Sigmoid colon (tissue), 7 donors: ENCODE results near the gene LIN7B. TPM values are rescaled to one million over a fixed set of nuclear protein-coding genes. Genes with fewer than 3 reads are reported as not detected.
A peak's percentile ranks its signal among the peaks of the same experiment; 100 is the strongest.

Experiments used
- DNase-seq: peaks from one replicate; pipeline ENCODE4 v3.0.0-alpha.2; 2019
- H3K27ac ChIP-seq, 4 donors: fragments of 200-600 bp; sonication (generic); one replicate each; pipeline ENCODE4 v1.5.1; 2016 to 2019; ENCODE audit warnings: mild to moderate bottlenecking in 1 of 4
- H3K27me3 ChIP-seq, 3 donors: fragments of 200-600 bp; sonication (generic); one replicate each; pipeline ENCODE4 v1.5.1; 2019; ENCODE audit warnings: mild to moderate bottlenecking in 1 of 3
- H3K36me3 ChIP-seq, 4 donors: fragments of 200-600 bp; sonication (generic); one replicate each; pipeline ENCODE4 v1.5.1; 2016 to 2019
- H3K4me1 ChIP-seq, 4 donors: fragments of 200-600 bp; sonication (generic); one replicate each; pipeline ENCODE4 v1.5.1; 2017 to 2019
- H3K4me3 ChIP-seq, 4 donors: fragments of 200-600 bp; sonication (generic); one replicate each; pipeline ENCODE4 v1.5.1; 2017 to 2019; ENCODE audit warnings: mild to moderate bottlenecking in 2 of 4, moderate library complexity in 1 of 4
- H3K9me3 ChIP-seq, 4 donors: fragments of 200-600 bp in 3 of 4; sonication (generic) in 3 of 4; one replicate each; pipeline versions ENCODE4 v1.5.1 to v1.6.1; 2013 to 2019
- EP300 ChIP-seq, 4 donors: sonication (generic); formaldehyde crosslinking; IDR thresholded peaks; one replicate each; pipeline ENCODE4 v1.6.1; 2017; ENCODE audit warnings: antibody characterized with exemption in 4 of 4
- POLR2A ChIP-seq, 2 donors: fragments of 450-650 bp; IDR thresholded peaks; one replicate each; pipeline ENCODE4 v1.6.1; 2016; ENCODE audit warnings: antibody characterized with exemption in 2 of 2, mild to moderate bottlenecking in 2 of 2, moderate library complexity in 2 of 2
- POLR2AphosphoS5 ChIP-seq, 4 donors: sonication (generic); formaldehyde crosslinking; IDR thresholded peaks; one replicate each; pipeline ENCODE4 v1.6.1; 2017; ENCODE audit warnings: antibody characterized with exemption in 4 of 4
- WGBS, 2 donors: extraction: QIAGEN DNeasy Blood & Tissue Kit; methylation state at CpG; one replicate each; pipeline ENCODE4 v1.1.7; 2013; 5-methylcytosine and 5-hydroxymethylcytosine counted together
- intact Hi-C: fragments of 100-400 bp; cut with DNase I; formaldehyde crosslinking; loops from one replicate; pipeline ENCODE4 v1.15.1; 2023
- polyA plus RNA-seq, 3 donors: library from polyadenylated mRNA; stranded (reverse); fragments of 200-250 nt; gene quantifications; one replicate each; pipeline ENCODE4 v1.2.3, GENCODE V29; 2013
- total RNA-seq, 4 donors: library from RNA; depleted of rRNA; stranded (reverse); fragments of >200 nt; gene quantifications; one replicate each; pipeline ENCODE4 v1.1.0, GENCODE V29; 2016
- TF ChIP-seq, protein P1 (sequence below), 4 experiments: fragments of 450-650 bp in 3 of 4; fragments of 200-600 bp in 1 of 4; IDR thresholded peaks; one replicate each; pipeline ENCODE4 v1.5.1; 2016 to 2019; ENCODE audit warnings: antibody characterized with exemption in 4 of 4, mild to moderate bottlenecking in 3 of 4, moderate library complexity in 2 of 4
- donor health status: healthy with polysubstance abuse.
- donor health status: Bipolar disorder and iron deficiency.
- donor health status: healthy.

LIN7B gene, protein sequence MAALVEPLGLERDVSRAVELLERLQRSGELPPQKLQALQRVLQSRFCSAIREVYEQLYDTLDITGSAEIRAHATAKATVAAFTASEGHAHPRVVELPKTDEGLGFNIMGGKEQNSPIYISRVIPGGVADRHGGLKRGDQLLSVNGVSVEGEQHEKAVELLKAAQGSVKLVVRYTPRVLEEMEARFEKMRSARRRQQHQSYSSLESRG
- 10 to 100 TPM; 17.4 to 28.8 (median 26.7) TPM for total RNA-seq
- 10 to 100 TPM in 2 of 3 donors, 1 to 10 TPM in 1; 9.9 to 12.0 (median 12.0) TPM for polyA plus RNA-seq

DNA sequence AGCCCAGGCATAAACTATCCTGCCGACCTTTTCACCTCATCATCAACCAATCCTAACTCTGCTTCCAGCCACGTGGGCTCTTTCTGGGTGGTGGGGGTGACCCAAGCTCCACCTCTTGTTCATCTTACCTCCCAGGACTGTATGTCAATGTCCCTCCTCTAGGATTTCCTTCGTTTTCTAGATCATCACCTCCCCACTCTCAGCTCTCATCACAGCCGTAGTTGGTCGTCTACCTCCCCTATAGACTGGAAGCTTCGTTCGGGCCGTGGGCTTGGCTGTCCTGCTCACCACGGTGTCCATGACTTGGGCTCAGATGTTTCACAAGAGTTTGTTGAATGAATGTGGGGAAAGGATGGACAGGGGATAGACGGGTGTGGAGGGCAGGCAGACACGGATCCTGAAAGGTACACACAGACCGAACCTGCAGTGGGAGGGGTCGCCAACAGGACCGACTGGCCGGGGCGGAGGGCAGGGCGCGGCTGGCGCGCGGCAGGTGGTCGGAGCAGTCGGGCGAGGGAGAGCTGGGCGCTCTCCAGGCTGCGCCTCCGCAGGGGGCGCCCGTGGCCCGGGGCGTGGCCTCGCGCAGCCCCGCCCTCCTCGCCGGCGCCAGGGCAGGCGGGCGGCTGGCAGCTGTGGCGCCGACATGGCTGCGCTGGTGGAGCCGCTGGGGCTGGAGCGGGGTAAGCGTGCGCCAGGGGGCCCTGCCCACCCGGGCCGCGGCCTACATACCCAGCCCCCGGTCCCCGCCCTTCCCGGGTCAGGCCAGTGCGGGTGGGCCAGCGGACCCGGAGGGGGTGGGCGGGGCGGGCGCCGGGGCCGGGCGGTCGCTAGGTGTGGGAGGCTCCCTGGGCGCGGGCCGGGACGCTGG is at the start of gene LIN7B:
TSS of gene LIN7B (plus strand) at position 609 of the 868 bp plus-strand sequence. CDS start at position 644, 35 bp downstream.
- 1% methylated on average over 66 of the region's 66 CpGs for WGBS, 2 donors
- Histone ChIP-seq H3K36me3 (peaks cover 0 to 4% (median under 1%) of the 10 kb centered on the region in 4 donors), H3K4me1 (peaks cover 0 to 37% (median 24%) of the 10 kb centered on the region in 4 donors), H3K27me3 (no peaks in the 10 kb centered on the region), H3K4me3 (peak within 1 kb of the TSS; percentile 71 to 87 (median 84)), H3K9me3 (no peaks in the 10 kb centered on the region), H3K27ac (peak within 1 kb of the TSS; percentile 83 to 91 (median 84))
- peak; percentile 75 for DNase-seq
- TF ChIP-seq POLR2AphosphoS5 (IDR thresholded peaks at IDR 0.05): peak in 2 of 4 donors; percentile 23 to 31
- TF ChIP-seq, protein P1, sequence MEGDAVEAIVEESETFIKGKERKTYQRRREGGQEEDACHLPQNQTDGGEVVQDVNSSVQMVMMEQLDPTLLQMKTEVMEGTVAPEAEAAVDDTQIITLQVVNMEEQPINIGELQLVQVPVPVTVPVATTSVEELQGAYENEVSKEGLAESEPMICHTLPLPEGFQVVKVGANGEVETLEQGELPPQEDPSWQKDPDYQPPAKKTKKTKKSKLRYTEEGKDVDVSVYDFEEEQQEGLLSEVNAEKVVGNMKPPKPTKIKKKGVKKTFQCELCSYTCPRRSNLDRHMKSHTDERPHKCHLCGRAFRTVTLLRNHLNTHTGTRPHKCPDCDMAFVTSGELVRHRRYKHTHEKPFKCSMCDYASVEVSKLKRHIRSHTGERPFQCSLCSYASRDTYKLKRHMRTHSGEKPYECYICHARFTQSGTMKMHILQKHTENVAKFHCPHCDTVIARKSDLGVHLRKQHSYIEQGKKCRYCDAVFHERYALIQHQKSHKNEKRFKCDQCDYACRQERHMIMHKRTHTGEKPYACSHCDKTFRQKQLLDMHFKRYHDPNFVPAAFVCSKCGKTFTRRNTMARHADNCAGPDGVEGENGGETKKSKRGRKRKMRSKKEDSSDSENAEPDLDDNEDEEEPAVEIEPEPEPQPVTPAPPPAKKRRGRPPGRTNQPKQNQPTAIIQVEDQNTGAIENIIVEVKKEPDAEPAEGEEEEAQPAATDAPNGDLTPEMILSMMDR (IDR thresholded peaks at IDR 0.05): peak in 2 of 4 experiments; percentile 34 to 62
- TF ChIP-seq POLR2A (IDR thresholded peaks at IDR 0.05): no peak
- no peak for TF ChIP-seq EP300 (IDR thresholded peaks at IDR 0.05)
- intact Hi-C loops: loop anchor here (2.0 kb wide), 2 partner anchors 29 kb away; partner anchors contain the start of gene SNRNP70

DNA sequence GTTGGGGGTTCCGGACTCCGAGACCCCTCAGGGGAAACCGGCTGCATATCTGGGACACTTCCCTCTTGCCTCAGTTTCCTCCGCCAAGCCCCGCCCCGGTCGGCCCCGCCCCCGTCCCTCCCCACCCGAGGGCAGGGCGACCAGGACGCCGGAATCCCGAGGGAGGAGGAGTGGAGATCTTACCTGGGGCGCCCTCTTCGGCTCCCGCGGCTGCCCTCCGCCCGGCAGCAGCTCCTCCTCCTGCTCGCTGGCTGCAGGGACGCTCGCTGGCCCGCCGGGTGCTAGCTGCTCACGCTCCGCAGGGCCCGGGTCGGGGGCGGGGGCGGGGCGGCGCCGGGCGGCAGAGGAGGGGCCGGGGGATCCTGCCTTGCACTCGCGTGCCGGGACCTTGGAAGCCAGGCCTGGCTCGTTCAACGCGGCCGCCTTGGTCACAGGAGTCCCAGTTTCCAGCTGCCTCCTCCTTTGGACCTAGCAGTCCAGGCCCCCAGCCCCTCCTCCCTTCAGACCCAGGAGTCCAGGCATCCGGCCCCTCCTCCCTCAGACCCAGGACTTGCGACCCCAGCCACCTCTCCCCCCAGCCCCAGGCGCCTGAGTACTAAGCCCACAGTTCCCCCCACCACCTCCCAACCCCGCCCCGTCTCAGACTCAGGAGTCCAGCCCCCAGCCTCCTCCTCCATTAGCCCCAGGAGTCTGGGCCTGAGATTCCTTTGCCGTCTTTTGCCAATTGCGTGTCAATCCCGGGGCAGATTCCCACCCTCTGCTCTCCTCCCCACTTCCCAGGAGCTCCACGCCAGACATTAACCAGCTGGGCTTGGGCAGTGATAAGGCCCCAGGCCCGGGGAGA is 49.2 kb upstream of the LIN7B start, which contains the start of gene NTF4:
TSS of gene NTF4 (minus strand) at position 51 of the 844 bp plus-strand sequence. CDS start 2,821 bp downstream, outside the sequence.
- intact Hi-C loops: no loop called here
- WGBS, 2 donors: 3 to 6% methylated on average over 53 of the region's 53 CpGs
- peak within 1 kb of the TSS in 2 of 4 donors; percentile 24 to 30 for H3K4me3 ChIP-seq

DNA sequence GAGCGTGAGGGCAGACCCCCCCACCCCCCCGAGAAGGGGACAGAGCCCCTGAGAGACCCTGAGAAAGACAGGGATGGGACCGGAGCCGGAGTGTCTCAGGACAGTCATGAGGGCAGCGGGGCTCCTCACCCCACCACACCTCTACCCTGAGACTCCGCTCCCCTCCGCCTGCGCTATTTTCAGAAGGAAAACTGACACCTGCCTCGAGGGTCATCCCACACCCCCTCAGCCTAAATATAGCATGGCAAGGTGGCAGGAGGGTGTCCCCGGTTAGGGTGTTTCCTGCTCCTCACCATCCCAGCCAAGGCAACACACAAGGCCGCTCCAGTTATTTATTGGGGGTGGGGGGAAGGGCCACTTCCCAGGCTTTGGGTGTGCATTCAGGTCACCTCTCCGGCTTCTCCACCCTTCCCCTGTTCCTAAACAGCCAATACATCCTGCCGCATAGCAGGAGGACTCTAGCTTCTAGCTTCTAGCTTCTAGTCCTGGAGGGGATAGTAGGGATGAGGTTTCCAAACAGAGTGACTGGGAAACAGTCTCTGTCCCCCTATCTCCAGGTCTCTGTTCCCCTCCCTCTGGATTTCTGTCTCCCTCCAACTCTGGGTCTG is 48.2 kb upstream of the LIN7B start:
- DNase-seq: no peak
- TF ChIP-seq EP300 (IDR thresholded peaks at IDR 0.05) (no peak), POLR2AphosphoS5 (IDR thresholded peaks at IDR 0.05) (no peak), POLR2A (IDR thresholded peaks at IDR 0.05) (no peak)
- TF ChIP-seq, protein P1 (IDR thresholded peaks at IDR 0.05): no peak
- Histone ChIP-seq H3K27ac (no peak overlapping the region), H3K36me3 (no peaks in the 10 kb centered on the region), H3K4me3 (no peak overlapping the region), H3K4me1 (peaks cover 0 to 10% (median 6%) of the 10 kb centered on the region in 4 donors), H3K9me3 (no peaks in the 10 kb centered on the region), H3K27me3 (peaks cover 7 to 97% (median 59%) of the 10 kb centered on the region in 3 donors)
- WGBS, 2 donors: 41 to 47% methylated on average over 13 of the region's 13 CpGs
- intact Hi-C loops: no loop called here

More for the DNA sequence above, 49.2 kb upstream of the LIN7B start, which contains the start of gene NTF4:
- Histone ChIP-seq H3K4me1 (peaks cover 0 to 10% (median 6%) of the 10 kb centered on the region in 4 donors), H3K27ac (no peak within 1 kb of the TSS), H3K27me3 (peaks cover 7 to 88% (median 49%) of the 10 kb centered on the region in 3 donors), H3K36me3 (no peaks in the 10 kb centered on the region), H3K9me3 (no peaks in the 10 kb centered on the region)
- no peak for TF ChIP-seq POLR2A (IDR thresholded peaks at IDR 0.05)
- no peak for TF ChIP-seq EP300 (IDR thresholded peaks at IDR 0.05)
- no peak for TF ChIP-seq POLR2AphosphoS5 (IDR thresholded peaks at IDR 0.05)
- TF ChIP-seq, protein P1 (IDR thresholded peaks at IDR 0.05): no peak
- no peak for DNase-seq

DNA sequence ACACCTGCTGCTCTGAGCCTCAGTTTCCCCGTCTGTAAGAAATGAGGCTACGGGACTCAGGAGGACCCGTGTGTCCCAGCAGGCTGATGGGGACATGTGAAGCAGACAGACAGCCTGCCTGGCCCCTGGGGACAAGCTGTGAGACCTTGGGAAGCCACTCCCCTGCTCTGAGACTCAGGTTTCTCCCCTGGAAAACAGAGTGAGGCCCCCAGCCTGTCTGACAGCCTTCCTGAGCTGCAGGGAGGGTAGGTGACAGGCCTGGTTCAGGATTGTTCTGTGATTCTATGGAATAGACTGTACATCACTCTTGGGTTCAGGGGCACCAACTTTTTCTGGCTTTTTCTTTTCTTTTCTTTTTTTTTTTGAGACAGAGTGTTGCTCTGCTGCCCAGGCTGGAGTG is 46.6 kb upstream of the LIN7B start:
- 51 to 57% methylated on average over 3 of the region's 3 CpGs for WGBS, 2 donors
- Histone ChIP-seq H3K9me3 (no peaks in the 10 kb centered on the region), H3K27me3 (peaks cover 16 to 97% (median 72%) of the 10 kb centered on the region in 3 donors), H3K4me3 (no peak overlapping the region), H3K4me1 (peaks cover 0 to 18% (median 12%) of the 10 kb centered on the region in 4 donors), H3K27ac (no peak overlapping the region), H3K36me3 (no peaks in the 10 kb centered on the region)
- intact Hi-C loops: no loop called here
- no peak for DNase-seq
- no peak for TF ChIP-seq POLR2A (IDR thresholded peaks at IDR 0.05)
- TF ChIP-seq POLR2AphosphoS5 (IDR thresholded peaks at IDR 0.05): no peak
- TF ChIP-seq, protein P1 (IDR thresholded peaks at IDR 0.05): no peak
- no peak for TF ChIP-seq EP300 (IDR thresholded peaks at IDR 0.05)
